GM21381 (cell line): ENCODE results near the gene HOXD13.

Experiments
- ATAC-seq: cut with Tn5 transposase; IDR thresholded peaks from one replicate; pipeline ENCODE4 v1.9.1; 2021; ENCODE audit warnings: mild to moderate bottlenecking, moderate library complexity; ENCODE audit not compliant: unreplicated experiment

Gene HOXD13

GRCh38 chr2:176092270-176093144 is at the start of gene HOXD13:
HOXD13 (plus strand) TSS chr2:176092721; CDS start chr2:176092891, 170 bp downstream.
- no peak for ATAC-seq

GRCh38 chr2:176056406-176056805 is 36.1 kb upstream of the HOXD13 start:
- ATAC-seq: no peak

- ATAC-seq: no peak
Measured at GRCh38 chr2:176063958-176064357, 28.6 kb upstream of the HOXD13 start.

- ATAC-seq: no peak
Measured at GRCh38 chr2:176066645-176067588, 25.6 kb upstream of the HOXD13 start.

- no peak for ATAC-seq
Measured at GRCh38 chr2:176067589-176068418, 24.7 kb upstream of the HOXD13 start.

GRCh38 chr2:176068419-176068832 is 24.1 kb upstream of the HOXD13 start:
- no peak for ATAC-seq

- no peak for ATAC-seq
Measured at GRCh38 chr2:176071330-176072291, 20.9 kb upstream of the HOXD13 start.

- no peak for ATAC-seq
Measured at GRCh38 chr2:176072292-176072669, 20.2 kb upstream of the HOXD13 start.

- no peak for ATAC-seq
Measured at GRCh38 chr2:176072951-176073904, 19.3 kb upstream of the HOXD13 start.

GRCh38 chr2:176074919-176075425 is 17.5 kb upstream of the HOXD13 start:
- no peak for ATAC-seq

- no peak for ATAC-seq
Measured at GRCh38 chr2:176075481-176075880, 17.0 kb upstream of the HOXD13 start.

- ATAC-seq: no peak
Measured at GRCh38 chr2:176076063-176076462, 16.5 kb upstream of the HOXD13 start.

GRCh38 chr2:176076796-176077195 is 15.7 kb upstream of the HOXD13 start:
- no peak for ATAC-seq

- no peak for ATAC-seq
Measured at GRCh38 chr2:176078541-176079284, 13.8 kb upstream of the HOXD13 start.

GRCh38 chr2:176079285-176079830 is 13.2 kb upstream of the HOXD13 start:
- no peak for ATAC-seq

GRCh38 chr2:176079831-176080539 is 12.5 kb upstream of the HOXD13 start:
- no peak for ATAC-seq
